NCI-H1436 (cell line): Measurements from ENCODE around the gene TAGLN2.

ENCODE experiments used
- DNase-seq: peaks from one replicate; lab custom pipeline; 2025; lab: John Stamatoyannopoulos, UW

Gene TAGLN2

DNA sequence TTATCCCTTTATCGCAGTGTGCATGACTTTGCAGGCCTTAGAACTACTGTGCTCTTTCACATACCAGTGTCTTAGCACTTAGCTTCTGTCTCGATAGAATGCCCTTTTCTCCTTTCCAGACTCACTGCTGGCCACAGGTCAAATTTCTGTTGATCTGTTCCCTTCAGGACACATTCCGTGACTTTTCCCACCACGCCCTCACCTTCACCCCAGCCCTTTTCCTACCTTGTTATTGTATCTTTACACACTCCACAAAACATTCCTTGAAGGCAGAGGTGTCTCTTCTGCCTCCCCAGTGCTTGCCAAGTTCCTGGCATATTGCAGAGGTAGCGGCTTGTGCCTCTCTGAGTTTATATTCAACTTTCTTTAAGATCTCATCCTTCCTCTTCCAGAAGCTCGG, 23.8 kb upstream of the TAGLN2 start:
- DNase-seq, result no peak

GRCh38 chr1:159947942-159948341, 22.6 kb upstream of the TAGLN2 start:
- DNase-seq, result no peak

DNA sequence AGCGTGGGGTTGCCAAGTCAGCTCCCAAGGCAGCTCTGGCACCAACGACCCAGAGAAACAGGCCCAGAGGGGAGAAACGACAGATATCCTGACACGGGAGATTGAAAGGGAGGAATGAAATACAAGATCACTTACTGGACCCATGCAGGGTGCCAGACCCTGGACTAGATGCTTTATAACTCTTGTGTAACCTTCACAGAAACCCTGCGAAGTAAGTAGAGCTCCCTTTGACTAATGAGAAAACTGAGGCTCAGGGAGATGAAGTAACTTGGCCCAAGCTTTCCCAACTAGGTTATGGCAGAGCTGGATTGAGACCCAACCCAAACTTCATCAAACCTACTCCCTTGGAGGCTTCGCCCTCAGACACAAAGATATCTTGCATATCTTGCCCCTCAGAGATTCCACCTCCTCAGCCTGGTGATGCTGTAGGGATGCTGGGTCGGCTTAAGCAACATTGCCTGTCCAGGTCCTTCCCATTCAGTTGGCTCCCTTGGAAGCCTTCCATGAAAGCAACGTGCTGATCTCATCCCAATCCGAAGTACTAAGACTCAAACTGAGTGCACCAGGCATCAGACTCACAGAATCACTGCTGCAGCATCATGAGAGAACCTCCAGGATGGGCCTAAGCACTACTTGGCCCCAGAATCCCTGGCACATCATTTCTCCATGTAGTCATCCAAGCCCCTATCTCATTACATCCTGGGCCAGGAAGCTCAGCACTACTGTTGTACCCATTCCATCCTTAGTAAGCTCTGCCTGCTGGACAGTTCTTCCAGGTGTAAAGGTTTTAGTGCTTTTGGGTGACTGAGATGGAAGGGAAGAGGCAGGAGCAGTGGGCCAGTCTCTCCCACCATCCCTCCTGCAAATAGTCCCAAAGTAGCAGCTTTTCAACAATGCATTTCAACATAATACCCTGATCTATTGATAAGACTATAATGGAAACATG, 21.2 kb upstream of the TAGLN2 start:
- DNase-seq, result no peak

DNA sequence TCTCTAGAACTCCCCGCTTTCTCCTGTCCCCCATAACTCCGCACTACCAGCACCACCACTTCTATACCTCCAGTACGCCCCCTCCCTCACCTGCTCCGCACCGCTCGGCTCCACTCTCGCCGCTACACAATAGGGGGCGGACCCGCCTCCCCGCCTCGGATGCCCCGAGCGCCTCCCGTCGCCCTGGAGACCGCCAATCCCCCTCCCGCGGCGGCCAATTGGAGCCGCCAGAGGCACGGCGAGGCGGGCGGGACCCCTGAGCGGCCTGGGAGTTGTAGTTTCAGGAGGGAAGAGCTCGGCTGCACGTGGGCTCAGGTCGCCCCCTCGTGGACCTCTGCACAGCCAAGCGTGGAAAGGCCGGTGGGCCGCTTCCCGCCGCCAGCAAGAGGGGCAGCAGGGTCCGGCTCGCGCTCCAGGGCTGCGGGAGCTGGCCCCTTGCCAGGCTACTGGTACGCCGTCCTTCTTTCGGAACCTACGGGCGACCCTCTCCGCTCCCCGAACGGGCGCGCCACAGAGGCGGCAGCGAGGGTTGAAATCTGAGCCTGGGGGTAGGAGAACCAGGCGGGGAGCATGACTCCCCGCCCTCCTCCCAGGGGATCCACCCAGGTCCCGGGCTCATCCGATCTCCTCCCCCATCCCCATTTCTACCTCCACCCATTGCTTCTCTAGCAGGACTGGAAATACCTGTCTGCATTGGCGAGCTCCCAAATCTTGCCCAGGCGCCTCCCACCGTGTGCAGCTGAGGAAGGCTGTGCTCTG, 20.4 kb upstream of the TAGLN2 start, which contains the start of gene IGSF9:
Gene IGSF9, minus strand, starts transcription at position 131 of the 759 bp plus-strand sequence. CDS start 2,159 bp downstream, outside the sequence.
- DNase-seq, result peak; percentile 94

- no peak for DNase-seq
These were observed 19.5 kb upstream of the TAGLN2 start for GRCh38 chr1:159944623-159945455.

DNA sequence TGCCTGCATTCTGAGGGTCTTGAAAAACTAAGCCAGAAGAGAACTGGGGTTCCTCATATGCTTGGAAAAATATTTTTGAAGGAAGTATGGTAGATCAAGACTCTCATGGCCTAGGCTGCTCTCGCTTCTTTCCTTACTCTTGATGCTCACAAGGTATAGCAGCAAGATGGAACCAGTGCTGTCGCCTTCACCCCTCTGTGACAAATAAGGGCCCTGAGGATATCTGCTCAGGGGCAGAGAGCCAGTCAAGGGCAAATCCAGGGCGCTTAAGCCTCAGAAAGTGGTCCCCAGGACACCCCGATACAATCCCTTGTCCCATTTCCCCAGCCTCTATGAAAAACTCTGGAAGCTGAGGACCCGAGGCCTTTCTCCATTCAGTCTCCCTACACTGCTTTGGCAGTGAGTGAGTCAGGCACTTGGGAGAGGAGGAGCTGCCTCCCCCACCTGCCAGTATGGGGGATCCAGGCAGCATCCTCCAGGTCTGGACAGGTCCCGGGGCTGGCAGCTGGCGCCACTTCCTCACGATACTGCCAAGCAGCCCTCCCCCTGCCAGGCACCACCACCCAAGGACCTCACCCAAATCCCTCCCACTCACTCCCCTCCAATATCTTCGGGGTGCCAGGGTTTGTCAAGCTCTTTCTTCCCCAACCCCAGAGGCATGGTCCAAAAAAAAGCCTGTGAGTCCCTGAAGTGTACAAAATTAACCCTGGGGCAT, 18.8 kb upstream of the TAGLN2 start:
- DNase-seq, result peak; percentile 29

DNA sequence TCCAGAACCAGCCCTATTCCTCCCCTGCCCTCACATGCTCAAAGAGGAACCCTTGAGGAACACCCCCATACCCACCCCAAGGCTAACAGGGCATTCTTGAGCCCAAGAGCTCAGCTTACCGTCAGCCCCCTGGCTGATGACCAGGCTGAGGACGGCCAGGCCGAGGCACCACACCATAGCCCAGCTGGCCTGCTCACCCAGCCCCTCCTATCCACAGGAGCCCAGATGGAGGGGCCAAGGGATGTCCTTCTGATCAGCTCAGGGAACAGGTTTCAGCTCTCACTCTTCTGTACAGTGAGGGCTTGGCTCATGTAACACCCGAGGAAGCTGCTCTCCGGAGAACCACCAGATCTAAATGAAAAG, 18.0 kb upstream of the TAGLN2 start:
- no peak for DNase-seq

- DNase-seq, result no peak
These were observed 17.4 kb upstream of the TAGLN2 start for GRCh38 chr1:159942632-159943277.

- DNase-seq, result peak; percentile 96
These were observed 16.6 kb upstream of the TAGLN2 start for GRCh38 chr1:159941591-159942560.

GRCh38 chr1:159941141-159941540, 15.8 kb upstream of the TAGLN2 start:
- peak; percentile 24 for DNase-seq

DNA sequence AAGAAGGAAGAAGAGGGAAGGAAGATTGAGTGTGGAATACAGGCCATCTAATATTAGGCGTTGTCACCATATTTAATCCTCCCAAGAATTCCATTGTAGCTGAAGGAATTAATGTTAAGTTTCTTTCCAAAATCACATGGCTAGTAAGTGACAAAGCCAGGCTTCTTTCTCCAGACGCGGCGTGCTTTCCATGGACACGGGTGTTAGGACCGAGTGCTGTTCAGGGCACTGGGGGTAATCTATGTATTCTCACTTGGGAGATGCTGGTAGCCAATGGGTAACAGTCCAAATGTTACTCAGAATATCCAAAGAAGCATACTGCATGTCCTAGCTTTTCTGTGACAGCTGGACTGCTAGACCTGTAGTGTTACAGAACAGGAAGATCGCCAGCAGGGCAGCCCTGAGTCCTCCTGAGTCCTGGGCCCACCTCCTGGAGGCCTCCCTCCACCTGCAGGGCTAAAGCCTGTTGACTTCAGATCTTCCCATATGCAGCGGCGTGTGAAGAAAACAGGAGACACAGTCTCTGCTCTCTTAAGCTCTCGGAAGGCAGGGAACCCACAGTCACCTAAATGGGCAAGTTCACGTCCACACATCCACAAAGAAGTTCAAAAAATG, 14.8 kb upstream of the TAGLN2 start:
- DNase-seq, result no peak

DNA sequence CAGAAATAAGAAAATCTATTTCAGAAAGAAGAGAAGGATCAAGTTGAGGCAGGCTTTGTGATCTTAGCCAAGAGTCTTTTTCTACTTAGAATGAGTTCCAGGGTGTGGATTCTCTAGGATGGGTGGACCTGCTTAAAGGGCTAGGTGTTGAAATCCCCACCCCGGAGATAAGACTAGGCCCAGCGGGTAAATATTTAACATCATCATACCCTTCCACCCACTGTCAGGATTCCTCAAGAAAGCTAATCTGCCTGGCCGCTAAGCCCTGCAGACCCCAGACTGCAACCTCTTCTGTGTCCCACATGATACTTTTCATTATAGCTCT, 14.3 kb upstream of the TAGLN2 start:
- no peak for DNase-seq

DNA sequence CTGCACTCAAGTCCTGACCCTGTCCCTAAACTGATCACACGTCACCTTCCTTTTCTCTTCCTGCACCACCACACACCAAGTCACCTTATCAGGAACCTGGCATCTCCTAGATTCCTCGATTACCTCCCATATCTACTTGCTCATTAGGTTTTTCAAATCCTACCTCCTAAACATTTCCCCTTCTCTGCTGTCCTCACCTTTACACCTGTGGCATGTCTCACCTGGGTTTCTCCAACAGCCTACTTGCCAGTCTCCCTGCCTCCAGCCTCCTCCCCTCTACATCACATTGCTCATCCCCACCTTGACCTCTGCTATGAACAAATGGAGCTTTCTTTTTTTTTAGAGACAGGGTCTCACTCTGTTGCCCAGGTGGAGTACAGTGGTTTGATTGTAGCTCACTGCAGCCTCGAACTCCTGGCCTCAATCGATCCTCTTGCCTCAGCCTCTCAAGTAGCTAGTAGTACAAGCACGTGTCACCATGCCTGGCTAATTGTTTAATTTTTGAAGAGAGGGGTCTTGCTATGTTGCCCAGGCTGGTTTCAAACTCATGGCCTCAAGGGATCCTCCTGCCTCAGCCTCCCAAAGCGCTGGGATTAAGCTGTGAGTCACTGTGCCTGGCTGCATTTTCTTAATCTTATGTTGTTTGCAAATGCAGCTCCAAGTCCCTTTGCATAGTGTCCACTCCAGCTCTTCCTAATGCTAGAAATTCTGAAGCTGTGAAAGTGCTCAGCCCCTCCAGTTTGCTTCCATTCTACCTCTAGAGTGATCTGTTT, 13.8 kb upstream of the TAGLN2 start:
- DNase-seq, result no peak

- no peak for DNase-seq
These were observed 13.0 kb upstream of the TAGLN2 start for GRCh38 chr1:159938211-159938852.

DNA sequence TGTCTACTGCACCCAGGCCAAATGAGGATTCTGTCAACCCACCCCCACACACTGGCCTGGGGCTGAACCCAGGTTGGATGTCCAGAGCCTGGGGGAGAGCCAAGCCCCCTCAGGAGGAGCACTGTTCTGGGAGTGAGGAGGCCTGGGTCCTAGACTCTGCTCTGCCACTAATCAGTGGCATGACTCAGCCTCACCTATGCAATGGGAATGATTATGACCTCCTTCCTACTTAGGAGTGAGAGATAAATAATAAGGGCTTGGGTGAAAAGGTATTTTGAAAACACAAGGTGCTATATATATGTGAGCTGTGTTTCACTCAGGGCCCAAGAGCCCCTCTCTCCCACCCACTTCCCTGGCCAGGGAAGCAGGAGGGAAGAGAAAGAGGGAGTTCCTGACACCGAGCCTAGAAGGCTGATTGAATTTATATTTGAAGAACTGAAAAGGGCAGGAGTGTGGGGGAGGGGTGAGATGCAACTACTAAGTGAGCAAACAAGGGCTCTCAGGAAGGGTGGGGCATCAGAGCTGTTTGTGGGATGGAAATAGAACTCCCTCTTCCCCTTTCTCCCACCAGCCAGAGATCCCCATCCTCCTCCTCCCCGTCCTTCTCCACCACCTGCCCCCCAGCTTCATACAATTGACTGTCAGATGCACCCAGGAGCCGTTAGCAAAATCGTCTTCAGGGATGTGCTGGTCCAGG, 11.9 kb upstream of the TAGLN2 start:
- peak; percentile 28 for DNase-seq

DNA sequence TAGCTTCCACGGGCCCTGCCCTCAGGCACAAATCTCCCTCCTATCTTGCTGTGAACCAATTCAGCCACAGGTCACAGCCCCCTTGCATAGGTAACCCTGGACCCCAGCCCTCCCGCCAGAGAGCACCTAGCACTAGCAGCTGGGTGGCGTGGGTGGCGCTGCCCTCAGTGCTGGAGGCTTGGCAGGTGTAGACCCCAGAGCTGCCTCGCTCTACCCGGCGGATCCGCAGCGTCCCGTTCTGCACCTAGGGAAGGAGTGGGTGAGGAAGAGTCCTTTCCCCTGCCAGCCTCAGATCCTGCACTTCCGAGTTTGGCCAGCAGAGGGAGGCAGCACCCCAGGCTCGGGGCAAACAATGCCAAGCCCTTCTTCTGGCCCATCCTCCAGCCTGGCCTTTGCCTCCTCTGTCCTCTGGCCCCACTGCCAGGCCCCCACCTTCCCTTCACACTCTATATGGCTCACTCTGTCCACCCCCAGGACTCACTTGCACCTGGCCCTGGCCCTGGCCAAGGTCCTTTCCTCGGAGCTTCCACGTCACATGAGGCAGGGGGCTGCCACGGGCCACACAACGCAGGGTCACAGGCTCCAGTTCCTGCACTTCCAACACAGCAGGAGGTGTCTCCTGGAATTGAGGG, 11.1 kb upstream of the TAGLN2 start:
- DNase-seq, result peak; percentile 54

- no peak for DNase-seq
These were observed 10.5 kb upstream of the TAGLN2 start for GRCh38 chr1:159935719-159936272.
